Measurements from ENCODE around the gene CBFB. TPM values are rescaled to one million over a fixed set of nuclear protein-coding genes. Genes with fewer than 3 reads are reported as not detected.

CBFB gene
- polyA plus RNA-seq, 1 donor from 2014 or later: 32.6 TPM

DNA sequence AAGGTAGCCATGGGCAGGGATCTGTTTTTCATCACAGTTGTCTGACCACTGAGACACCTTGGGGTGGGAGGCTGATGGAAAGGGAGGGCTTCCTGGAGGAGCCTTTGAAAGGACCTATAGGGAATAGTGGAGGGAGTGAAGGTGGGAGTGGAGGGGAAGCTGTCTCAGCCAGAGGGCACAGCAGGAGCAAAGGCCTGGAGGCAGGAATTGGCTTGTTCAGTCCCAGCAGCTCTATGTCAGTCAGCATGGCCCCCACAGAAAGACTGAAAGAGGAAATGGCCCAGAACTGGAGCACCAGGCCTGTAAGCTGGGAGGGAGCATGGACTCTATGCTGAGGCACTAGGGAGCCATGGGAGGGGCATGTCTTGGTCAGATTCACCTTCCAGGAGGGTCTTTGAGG lies 12.8 kb upstream of the CBFB start:
- Histone ChIP-seq H3K9ac (ENCODE audit: low read length) (no peak overlapping the region), H3K27ac (ENCODE audit: low read length) (no peak overlapping the region), H3K9me3 (ENCODE audit: low read length) (no peaks in the 10 kb centered on the region), H3K36me3 (ENCODE audit: insufficient read depth, low read length) (no peaks in the 10 kb centered on the region), H3K27me3 (ENCODE audit: insufficient read depth, low read depth, low read length) (peaks cover 22% of the 10 kb centered on the region), H3K4me3 (ENCODE audit: low read length) (no peak overlapping the region), H3K9me2 (ENCODE audit: insufficient read depth, low read length) (no peaks in the 10 kb centered on the region), H3F3A (ENCODE audit: insufficient read depth, low read length, poor library complexity, severe bottlenecking) (no peaks in the 10 kb centered on the region), H3K4me2 (ENCODE audit: low read length) (no peak overlapping the region), H3K79me2 (replicated peaks; ENCODE audit: insufficient read depth, low read length) (no peaks in the 10 kb centered on the region), H2AFZ (ENCODE audit: low read depth, low read length) (no peak overlapping the region), H4K20me1 (ENCODE audit: insufficient read depth) (no peaks in the 10 kb centered on the region)
- TF ChIP-seq SMC3 (conservative IDR thresholded peaks at IDR 0.05; ENCODE audit: poor library complexity) (no peak), EP300 (conservative IDR thresholded peaks at IDR 0.05; ENCODE audit: poor library complexity, severe bottlenecking) (no peak), MXI1 (conservative IDR thresholded peaks at IDR 0.05; ENCODE audit: poor library complexity, severe bottlenecking) (no peak), RAD21 (conservative IDR thresholded peaks at IDR 0.05) (no peak), EZH2 (IDR thresholded peaks at IDR 0.05; ENCODE audit: borderline replicate concordance, insufficient read depth, low read length, poor library complexity, severe bottlenecking) (no peak), POLR2AphosphoS5 (IDR thresholded peaks at IDR 0.05) (no peak), TAF1 (IDR thresholded peaks at IDR 0.05; ENCODE audit: low read depth) (no peak)
- TF ChIP-seq, protein P1, sequence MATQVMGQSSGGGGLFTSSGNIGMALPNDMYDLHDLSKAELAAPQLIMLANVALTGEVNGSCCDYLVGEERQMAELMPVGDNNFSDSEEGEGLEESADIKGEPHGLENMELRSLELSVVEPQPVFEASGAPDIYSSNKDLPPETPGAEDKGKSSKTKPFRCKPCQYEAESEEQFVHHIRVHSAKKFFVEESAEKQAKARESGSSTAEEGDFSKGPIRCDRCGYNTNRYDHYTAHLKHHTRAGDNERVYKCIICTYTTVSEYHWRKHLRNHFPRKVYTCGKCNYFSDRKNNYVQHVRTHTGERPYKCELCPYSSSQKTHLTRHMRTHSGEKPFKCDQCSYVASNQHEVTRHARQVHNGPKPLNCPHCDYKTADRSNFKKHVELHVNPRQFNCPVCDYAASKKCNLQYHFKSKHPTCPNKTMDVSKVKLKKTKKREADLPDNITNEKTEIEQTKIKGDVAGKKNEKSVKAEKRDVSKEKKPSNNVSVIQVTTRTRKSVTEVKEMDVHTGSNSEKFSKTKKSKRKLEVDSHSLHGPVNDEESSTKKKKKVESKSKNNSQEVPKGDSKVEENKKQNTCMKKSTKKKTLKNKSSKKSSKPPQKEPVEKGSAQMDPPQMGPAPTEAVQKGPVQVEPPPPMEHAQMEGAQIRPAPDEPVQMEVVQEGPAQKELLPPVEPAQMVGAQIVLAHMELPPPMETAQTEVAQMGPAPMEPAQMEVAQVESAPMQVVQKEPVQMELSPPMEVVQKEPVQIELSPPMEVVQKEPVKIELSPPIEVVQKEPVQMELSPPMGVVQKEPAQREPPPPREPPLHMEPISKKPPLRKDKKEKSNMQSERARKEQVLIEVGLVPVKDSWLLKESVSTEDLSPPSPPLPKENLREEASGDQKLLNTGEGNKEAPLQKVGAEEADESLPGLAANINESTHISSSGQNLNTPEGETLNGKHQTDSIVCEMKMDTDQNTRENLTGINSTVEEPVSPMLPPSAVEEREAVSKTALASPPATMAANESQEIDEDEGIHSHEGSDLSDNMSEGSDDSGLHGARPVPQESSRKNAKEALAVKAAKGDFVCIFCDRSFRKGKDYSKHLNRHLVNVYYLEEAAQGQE (IDR thresholded peaks at IDR 0.05; ENCODE audit: borderline replicate concordance): no peak
- TF ChIP-seq, protein P2, sequence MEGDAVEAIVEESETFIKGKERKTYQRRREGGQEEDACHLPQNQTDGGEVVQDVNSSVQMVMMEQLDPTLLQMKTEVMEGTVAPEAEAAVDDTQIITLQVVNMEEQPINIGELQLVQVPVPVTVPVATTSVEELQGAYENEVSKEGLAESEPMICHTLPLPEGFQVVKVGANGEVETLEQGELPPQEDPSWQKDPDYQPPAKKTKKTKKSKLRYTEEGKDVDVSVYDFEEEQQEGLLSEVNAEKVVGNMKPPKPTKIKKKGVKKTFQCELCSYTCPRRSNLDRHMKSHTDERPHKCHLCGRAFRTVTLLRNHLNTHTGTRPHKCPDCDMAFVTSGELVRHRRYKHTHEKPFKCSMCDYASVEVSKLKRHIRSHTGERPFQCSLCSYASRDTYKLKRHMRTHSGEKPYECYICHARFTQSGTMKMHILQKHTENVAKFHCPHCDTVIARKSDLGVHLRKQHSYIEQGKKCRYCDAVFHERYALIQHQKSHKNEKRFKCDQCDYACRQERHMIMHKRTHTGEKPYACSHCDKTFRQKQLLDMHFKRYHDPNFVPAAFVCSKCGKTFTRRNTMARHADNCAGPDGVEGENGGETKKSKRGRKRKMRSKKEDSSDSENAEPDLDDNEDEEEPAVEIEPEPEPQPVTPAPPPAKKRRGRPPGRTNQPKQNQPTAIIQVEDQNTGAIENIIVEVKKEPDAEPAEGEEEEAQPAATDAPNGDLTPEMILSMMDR (IDR thresholded peaks at IDR 0.05; ENCODE audit: poor library complexity, severe bottlenecking): no peak

DNA sequence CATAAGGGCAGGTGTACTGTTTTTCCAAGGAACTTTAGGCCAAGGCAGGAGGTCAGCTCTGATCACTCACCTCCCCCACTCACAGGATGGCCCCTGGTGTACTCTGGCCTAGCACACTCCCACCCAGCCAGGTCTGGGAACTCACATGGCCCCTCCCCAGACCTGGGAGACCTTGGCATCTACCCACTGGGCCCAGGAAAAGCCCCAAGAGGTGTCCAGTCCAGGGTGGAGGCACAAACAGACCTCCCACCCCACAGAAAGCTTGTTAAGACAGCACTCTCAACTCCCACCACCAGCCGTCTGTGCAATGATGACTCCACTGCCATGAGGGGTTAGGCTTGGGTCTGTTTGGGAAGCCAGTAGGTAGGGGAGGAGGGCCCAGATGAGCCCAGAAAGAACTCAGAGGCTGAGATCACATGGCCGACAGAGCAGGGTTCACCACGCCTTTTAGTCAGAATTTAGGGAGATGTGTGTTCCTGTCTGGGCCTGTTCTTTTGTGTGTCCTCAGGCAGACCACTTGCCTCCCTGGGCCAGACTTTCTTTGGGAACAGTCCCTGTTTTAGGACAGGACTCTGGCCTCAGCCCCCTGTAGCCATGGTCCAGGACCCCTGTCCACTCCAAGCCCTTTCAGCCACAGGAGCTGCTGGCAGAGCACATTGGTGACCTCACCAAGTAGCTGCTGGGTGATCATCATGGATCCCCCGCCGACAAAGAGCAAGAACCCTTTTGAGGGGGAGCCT lies 12.1 kb upstream of the CBFB start:
- peaks cover 22% of the 10 kb centered on the region for H3K27me3 ChIP-seq (ENCODE audit: insufficient read depth, low read depth, low read length)
- no peaks in the 10 kb centered on the region for H3F3A ChIP-seq (ENCODE audit: insufficient read depth, low read length, poor library complexity, severe bottlenecking)
- no peaks in the 10 kb centered on the region for H3K79me2 ChIP-seq (replicated peaks; ENCODE audit: insufficient read depth, low read length)
- H3K27ac ChIP-seq (ENCODE audit: low read length): no peak overlapping the region
- no peak overlapping the region for H3K4me2 ChIP-seq (ENCODE audit: low read length)
- no peak overlapping the region for H3K4me3 ChIP-seq (ENCODE audit: low read length)
- no peak overlapping the region for H3K9ac ChIP-seq (ENCODE audit: low read length)
- no peaks in the 10 kb centered on the region for H3K9me3 ChIP-seq (ENCODE audit: low read length)
- H3K36me3 ChIP-seq (ENCODE audit: insufficient read depth, low read length): no peaks in the 10 kb centered on the region
- no peak for TF ChIP-seq EP300 (conservative IDR thresholded peaks at IDR 0.05; ENCODE audit: poor library complexity, severe bottlenecking)
- TF ChIP-seq, protein P1 (IDR thresholded peaks at IDR 0.05; ENCODE audit: borderline replicate concordance): no peak
- no peak for TF ChIP-seq SMC3 (conservative IDR thresholded peaks at IDR 0.05; ENCODE audit: poor library complexity)
- no peak for TF ChIP-seq POLR2AphosphoS5 (IDR thresholded peaks at IDR 0.05)
- H2AFZ ChIP-seq (ENCODE audit: low read depth, low read length): no peak overlapping the region
- no peaks in the 10 kb centered on the region for H3K9me2 ChIP-seq (ENCODE audit: insufficient read depth, low read length)
- no peaks in the 10 kb centered on the region for H4K20me1 ChIP-seq (ENCODE audit: insufficient read depth)
